Measurements from ENCODE around the gene TERT.

DNA sequence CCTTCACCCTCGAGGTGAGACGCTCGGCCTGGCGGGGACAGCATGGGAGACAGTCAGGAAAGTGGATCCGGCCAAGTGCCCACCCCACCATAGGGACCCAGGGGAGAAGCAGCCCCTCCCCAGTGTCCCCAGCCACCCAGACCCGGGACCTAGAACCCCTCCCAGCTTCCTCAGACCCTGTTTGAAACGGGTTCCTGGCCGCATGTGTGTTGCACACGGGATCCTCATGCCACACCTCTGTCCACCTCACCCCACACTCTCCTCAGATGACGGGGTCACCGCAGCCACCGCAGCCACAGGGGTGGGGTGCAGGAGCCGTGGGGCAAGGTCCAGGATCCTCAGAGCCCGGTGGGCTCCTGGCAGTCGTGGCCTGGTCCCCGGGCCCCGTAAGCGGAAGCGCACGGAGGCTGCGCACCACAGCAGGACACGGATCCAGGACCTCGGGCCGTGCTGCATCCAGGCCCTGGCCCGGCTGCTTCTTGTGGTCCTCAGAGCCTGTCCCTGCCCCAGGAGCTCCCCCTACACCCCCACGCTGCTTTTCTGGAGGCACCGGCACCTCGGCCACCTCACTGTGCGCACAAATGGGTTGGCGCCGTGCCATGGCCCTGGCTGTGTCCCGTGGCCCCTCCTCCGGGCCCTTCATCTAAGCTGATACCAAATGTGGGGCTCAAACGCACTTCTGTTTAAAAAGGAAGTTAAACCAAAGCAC lies 15.3 kb downstream of the TERT start:
- TF ChIP-seq POLR2A (IDR thresholded peaks at IDR 0.05; ENCODE audit: low read length), result no peak
- TF ChIP-seq GATA1 (IDR thresholded peaks at IDR 0.05; ENCODE audit: low read depth, low read length), result no peak
